Mucosa of descending colon (tissue), 3 donors: Measurements from ENCODE around the gene ANAPC4. TPM values are rescaled to one million over a fixed set of nuclear protein-coding genes. Genes with fewer than 3 reads are reported as not detected.

Experiments
- ATAC-seq: fragments of 200-7000 bp; cut with Tn5 transposase; one replicate; pipeline ENCODE4 v1.9.1; 2020; ENCODE audit warnings: mild to moderate bottlenecking, moderate library complexity
- DNase-seq, 3 donors: peaks; one replicate each; pipeline ENCODE4 v3.0.0-alpha.2; 2020
- H3K36me3 ChIP-seq: fragments of 200-600 bp; one replicate; pipeline ENCODE4 v1.8.0; 2021; ENCODE audit warnings: low read depth, mild to moderate bottlenecking
- H3K4me1 ChIP-seq: fragments of 200-600 bp; one replicate; pipeline ENCODE4 v1.8.0; 2021; ENCODE audit warnings: low read depth, mild to moderate bottlenecking
- H3K4me3 ChIP-seq: fragments of 200-600 bp; one replicate; pipeline ENCODE4 v1.8.0; 2021; ENCODE audit warnings: mild to moderate bottlenecking
- H3K9me3 ChIP-seq: fragments of 200-600 bp; one replicate; pipeline ENCODE4 v1.8.0; 2021; ENCODE audit warnings: mild to moderate bottlenecking
- CTCF ChIP-seq: fragments of 200-600 bp; IDR thresholded peaks from one replicate; pipeline ENCODE4 v1.8.0; 2022; ENCODE audit warnings: antibody characterized with exemption, mild to moderate bottlenecking
- intact Hi-C, 2 donors: fragments of 100-400 bp; cut with DNase I in 1 of 2; cut with micrococcal nuclease in 1 of 2; formaldehyde crosslinking; loops; one replicate each; pipeline versions ENCODE4 v1.11.0 to v1.11.1; 2022; cut with DNase I, micrococcal nuclease
- total RNA-seq, 3 donors: library from RNA; stranded (reverse); fragmentation: NEBNext Ultra II Directional in 2 of 3; extraction: Animal tissue kit (Norgen Biotek cat#: 25700) in 2 of 3; gene quantifications; one replicate each; pipeline versions ENCODE4 v1.2.1 to v1.2.4, GENCODE V29; 2021 to 2023
- donor health status: DM: no; HTN: no; CAD: no; lungs with moderate emphysema.
- donor health status: DM: no; HTN: no; CAD: no.
- donor health status: DM: no; HTN: yes; CAD: no.

The ANAPC4 gene
- total RNA-seq, 3 donors from 2014 or later: 29.6 to 32.9 (median 32.4) TPM

- Histone ChIP-seq H3K36me3 (no peaks in the 10 kb centered on the region), H3K4me1 (no peaks in the 10 kb centered on the region), H3K4me3 (no peak overlapping the region), H3K9me3 (peaks cover 8% of the 10 kb centered on the region)
- DNase-seq: no peak
- TF ChIP-seq CTCF: no peak
- intact Hi-C loops: no loop called here
- no peak for ATAC-seq
Measured at GRCh38 chr4:25467843-25468242, 90.8 kb downstream of the ANAPC4 start.

Other genes with a start within 250 kb of the ANAPC4 start
- gene SEPSECS, start 216.8 kb upstream of the ANAPC4 start, total RNA-seq: 10 to 100 TPM; 13.4 to 26.2 (median 13.6) TPM
- 10 to 100 TPM; 14.3 to 25.9 (median 17.8) TPM for gene PI4K2B, start 143.2 kb upstream of the ANAPC4 start, total RNA-seq
- gene ZCCHC4, start 64.5 kb upstream of the ANAPC4 start, total RNA-seq: 10 to 100 TPM in 1 of 3 donors, 1 to 10 TPM in 2; 6.0 to 12.6 (median 9.2) TPM